GM19240 (cell line): Measurements from ENCODE around the gene PTPRD.

Experiments
- DNase-seq: peaks from one replicate; pipeline ENCODE4 v3.0.0; 2011; ENCODE audit warnings: low spot score; ENCODE audit not compliant: insufficient read length

Gene PTPRD

GRCh38 chr9:9615086-9615485 lies 997.7 kb downstream of the PTPRD start:
- DNase-seq: no peak

GRCh38 chr9:9614607-9615006 lies 998.2 kb downstream of the PTPRD start:
- DNase-seq: no peak

- DNase-seq: no peak
Measured at GRCh38 chr9:9612755-9613154, 1000.0 kb downstream of the PTPRD start.

GRCh38 chr9:9612270-9612669 lies 1000.5 kb downstream of the PTPRD start:
- DNase-seq: no peak

GRCh38 chr9:9605681-9606080 lies 1007.1 kb downstream of the PTPRD start:
- DNase-seq: no peak

- DNase-seq: no peak
Measured at GRCh38 chr9:9603345-9603744, 1009.5 kb downstream of the PTPRD start.

- no peak for DNase-seq
Measured at GRCh38 chr9:9598723-9599122, 1014.1 kb downstream of the PTPRD start.

- no peak for DNase-seq
Measured at GRCh38 chr9:9592104-9592503, 1020.7 kb downstream of the PTPRD start.

GRCh38 chr9:9585920-9586319 lies 1026.9 kb downstream of the PTPRD start:
- no peak for DNase-seq

- DNase-seq: no peak
Measured at GRCh38 chr9:9574080-9574479, 1038.7 kb downstream of the PTPRD start.

GRCh38 chr9:9565700-9566099 lies 1047.1 kb downstream of the PTPRD start:
- no peak for DNase-seq

GRCh38 chr9:9563817-9564216 lies 1049.0 kb downstream of the PTPRD start:
- DNase-seq: no peak

- DNase-seq: no peak
Measured at GRCh38 chr9:9560382-9561035, 1052.3 kb downstream of the PTPRD start.

- no peak for DNase-seq
Measured at GRCh38 chr9:9558907-9559306, 1053.9 kb downstream of the PTPRD start.

- DNase-seq: no peak
Measured at GRCh38 chr9:9557804-9558334, 1054.9 kb downstream of the PTPRD start.

- DNase-seq: no peak
Measured at GRCh38 chr9:9556865-9557803, 1055.7 kb downstream of the PTPRD start.

GRCh38 chr9:9552665-9553064 lies 1060.1 kb downstream of the PTPRD start:
- DNase-seq: no peak

GRCh38 chr9:9538766-9539165 lies 1074.0 kb downstream of the PTPRD start:
- DNase-seq: no peak

GRCh38 chr9:9538356-9538755 lies 1074.4 kb downstream of the PTPRD start:
- no peak for DNase-seq

GRCh38 chr9:9536523-9536922 lies 1076.3 kb downstream of the PTPRD start:
- DNase-seq: no peak

GRCh38 chr9:9523476-9524139 lies 1089.2 kb downstream of the PTPRD start:
- DNase-seq: no peak

GRCh38 chr9:9522406-9522805 lies 1090.4 kb downstream of the PTPRD start:
- DNase-seq: no peak
